ENCODE data around the gene TXNRD3. TPM values are rescaled to one million over a fixed set of nuclear protein-coding genes. Genes with fewer than 3 reads are reported as not detected.

Gene TXNRD3
- total RNA-seq, 1 donor from 2014 or later, result 14.4 TPM

- peak; percentile 53 for DNase-seq (ENCODE audit: extremely low spot score, unreplicated experiment)
- H3K27me3 Mint-ChIP-seq, result peaks cover 11% of the 10 kb centered on the region
- no peak overlapping the region for H3K4me3 Mint-ChIP-seq
- H3K9me3 Mint-ChIP-seq, result no peaks in the 10 kb centered on the region
- H3K27ac Mint-ChIP-seq, result no peak overlapping the region
- H3K36me3 Mint-ChIP-seq, result no peaks in the 10 kb centered on the region
- no peak for TF ChIP-seq CTCF (conservative IDR thresholded peaks at IDR 0.05)
- H3K4me1 Mint-ChIP-seq (ENCODE audit: unreplicated experiment), result no peaks in the 10 kb centered on the region
These were observed 97.5 kb downstream of the TXNRD3 start for GRCh38 chr3:126557415-126557745.

Other genes starting within 250 kb of the TXNRD3 start
- 29.0 and 30.0 TPM in 2 replicates for gene ZXDC, start 179.2 kb downstream of the TXNRD3 start, total RNA-seq (ENCODE audit: low replicate concordance)
- not detected in 2 replicates for gene UROC1, start 137.4 kb downstream of the TXNRD3 start, total RNA-seq (ENCODE audit: low replicate concordance)
- gene CHST13, start 131.0 kb downstream of the TXNRD3 start, total RNA-seq (ENCODE audit: low replicate concordance), result 0.31 and 0.67 TPM in 2 replicates
- not detected in 2 replicates for gene C3orf22, start 96.2 kb downstream of the TXNRD3 start, total RNA-seq (ENCODE audit: low replicate concordance)
- gene CHCHD6, start 49.1 kb upstream of the TXNRD3 start, total RNA-seq (ENCODE audit: low replicate concordance), result 9.9 and 17.5 TPM in 2 replicates

Data from type B pancreatic cell (in vitro differentiated cells).